ENCODE measurements around the gene SELENOI. TPM values are rescaled to one million over a fixed set of nuclear protein-coding genes. Genes with fewer than 3 reads are reported as not detected.
"Not testable (repeated sequence)": the region's sequence is repeated elsewhere in the genome, so short reads cannot be mapped to it uniquely, and the experiment has no call there.

Gene SELENOI
- total RNA-seq, 2 experiments from 2014 or later: 20.0 to 22.9 TPM

- no peaks in the 10 kb centered on the region for H3K36me3 Mint-ChIP-seq (ENCODE audit: low read depth)
- CTCF ChIA-PET: interaction anchor here (0.6 to 2.0 kb wide), 12 partner anchors 9 to 529 kb away, joined by 3 to 10 read pairs (median 4); no protein-coding TSS in a partner anchor
- no peak overlapping the region for H3K27ac Mint-ChIP-seq
These were observed 15.8 kb upstream of the SELENOI start for GRCh38 chr2:26330114-26330549.

DNA sequence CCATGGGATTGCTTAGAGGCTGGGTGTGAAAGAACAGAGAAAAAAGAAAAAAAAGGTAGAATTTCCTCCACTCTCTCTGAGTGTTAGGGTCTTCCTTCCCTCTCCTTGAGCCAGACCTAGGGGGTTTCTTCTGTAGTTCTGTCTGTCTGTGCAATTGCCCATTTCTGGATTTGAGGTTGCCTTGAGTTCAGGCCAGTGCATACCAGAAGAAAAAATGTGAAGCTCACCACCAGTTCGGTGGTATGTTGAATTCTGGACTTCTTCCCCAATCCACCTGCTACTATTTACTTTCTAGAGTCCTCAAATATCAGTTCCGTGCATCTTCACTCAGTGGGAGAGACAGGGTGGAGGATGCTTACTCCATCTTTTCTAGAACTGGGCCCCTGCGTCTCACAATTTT, 15.3 kb upstream of the SELENOI start:
- Mint-ChIP-seq H3K4me1 (ENCODE audit: low read depth) (peaks cover 7% of the 10 kb centered on the region), H3K27ac (no peak overlapping the region), H3K9me3 (no peaks in the 10 kb centered on the region), H3K27me3 (ENCODE audit: low read depth) (no peaks in the 10 kb centered on the region), H3K36me3 (ENCODE audit: low read depth) (no peaks in the 10 kb centered on the region), H3K4me3 (no peak overlapping the region)
- CTCF ChIA-PET: interaction anchor here (0.6 to 2.0 kb wide), 12 partner anchors 10 to 379 kb away, joined by 3 to 10 read pairs (median 4); no protein-coding TSS in a partner anchor
- DNase-seq: no peak
- intact Hi-C loops (cut with micrococcal nuclease): loop anchor here (1.0 kb wide), 5 partner anchors 86 to 379 kb away; partner anchors contain the start of genes HADHA and HADHB

More at GRCh38 chr2:26330114-26330549, 15.8 kb upstream of the SELENOI start:
- intact Hi-C loops (cut with micrococcal nuclease): loop anchor here (1.0 kb wide), 5 partner anchors 86 to 379 kb away; partner anchors contain the start of genes HADHA and HADHB
- DNase-seq: peak; percentile 95
- H3K4me3 Mint-ChIP-seq: no peak overlapping the region
- H3K27me3 Mint-ChIP-seq (ENCODE audit: low read depth): no peaks in the 10 kb centered on the region
- no peaks in the 10 kb centered on the region for H3K9me3 Mint-ChIP-seq
- H3K4me1 Mint-ChIP-seq (ENCODE audit: low read depth): peaks cover 7% of the 10 kb centered on the region

GRCh38 chr2:26331321-26331720, 14.6 kb upstream of the SELENOI start:
- DNase-seq; H3K27me3 Mint-ChIP-seq (ENCODE audit: low read depth); H3K36me3 Mint-ChIP-seq (ENCODE audit: low read depth); H3K4me1 Mint-ChIP-seq (ENCODE audit: low read depth); H3K27ac Mint-ChIP-seq; H3K9me3 Mint-ChIP-seq; intact Hi-C loops (cut with micrococcal nuclease); H3K4me3 Mint-ChIP-seq: not testable (repeated sequence)
- CTCF ChIA-PET: interaction anchor here (0.6 to 2.0 kb wide), 8 partner anchors 10 to 380 kb away, joined by 3 to 10 read pairs (median 4); no protein-coding TSS in a partner anchor

DNA sequence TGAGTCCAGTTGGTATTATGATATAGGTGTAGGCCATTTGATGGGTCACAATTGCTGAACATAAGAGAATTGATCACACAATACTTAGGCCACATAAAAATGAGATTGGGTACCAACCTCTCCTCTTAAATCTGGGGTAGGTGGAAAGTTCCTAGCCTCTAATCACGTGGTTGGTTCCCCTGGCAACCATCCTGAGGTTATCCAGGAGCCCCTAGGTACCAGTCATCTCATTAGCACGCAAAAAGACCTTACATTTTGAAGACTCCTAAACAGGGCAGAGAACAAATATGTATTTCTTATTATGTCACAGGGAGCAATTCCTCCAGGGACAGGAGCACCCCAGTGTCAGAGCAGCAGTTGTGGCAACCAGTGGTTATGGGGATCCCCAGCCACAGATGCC, 12.7 kb upstream of the SELENOI start:
- no peak overlapping the region for H3K27ac Mint-ChIP-seq

DNA sequence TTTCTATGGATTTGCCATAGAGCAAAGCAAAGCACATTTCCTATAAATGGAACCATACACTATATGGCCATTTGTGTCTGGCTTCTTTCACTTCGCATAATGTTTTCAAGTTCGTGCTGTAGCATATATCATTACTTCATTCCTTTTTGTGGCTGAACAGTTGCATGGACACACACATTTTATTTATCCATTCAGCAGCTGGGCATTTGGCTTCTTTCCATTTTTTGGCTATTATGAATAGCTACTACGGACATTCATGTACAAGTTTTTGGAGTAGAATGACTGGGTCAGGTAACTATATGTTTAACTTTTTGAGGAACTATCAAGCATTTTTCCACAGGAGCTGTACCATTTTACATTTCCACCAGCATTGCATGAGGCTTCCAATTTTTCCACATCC, 10.7 kb upstream of the SELENOI start:
- H3K4me3 Mint-ChIP-seq: no peak overlapping the region
- H3K4me1 Mint-ChIP-seq (ENCODE audit: low read depth): peaks cover 5% of the 10 kb centered on the region
- no peaks in the 10 kb centered on the region for H3K9me3 Mint-ChIP-seq
- CTCF ChIA-PET: interaction anchor here (0.7 kb wide), 1 partner anchor 346 kb away, joined by 4 read pairs; no protein-coding TSS in a partner anchor
- DNase-seq: no peak
- H3K27me3 Mint-ChIP-seq (ENCODE audit: low read depth): no peaks in the 10 kb centered on the region
- intact Hi-C loops (cut with micrococcal nuclease): no loop called here
- H3K27ac Mint-ChIP-seq: no peak overlapping the region
- H3K36me3 Mint-ChIP-seq (ENCODE audit: low read depth): no peaks in the 10 kb centered on the region

More for the DNA sequence above, 12.7 kb upstream of the SELENOI start:
- DNase-seq: no peak
- Mint-ChIP-seq H3K36me3 (ENCODE audit: low read depth) (no peaks in the 10 kb centered on the region), H3K4me3 (no peak overlapping the region), H3K27me3 (ENCODE audit: low read depth) (no peaks in the 10 kb centered on the region), H3K9me3 (no peaks in the 10 kb centered on the region), H3K4me1 (ENCODE audit: low read depth) (peaks cover 11% of the 10 kb centered on the region)
- CTCF ChIA-PET: interaction anchor here (1.1 kb wide), 1 partner anchor 12 kb away, joined by 4 read pairs; the partner anchor contains the start of genes ADGRF3 and SELENOI
- intact Hi-C loops (cut with micrococcal nuclease): loop anchor here (2.0 kb wide), 1 partner anchor 480 kb away; no protein-coding TSS in a partner anchor

DNA sequence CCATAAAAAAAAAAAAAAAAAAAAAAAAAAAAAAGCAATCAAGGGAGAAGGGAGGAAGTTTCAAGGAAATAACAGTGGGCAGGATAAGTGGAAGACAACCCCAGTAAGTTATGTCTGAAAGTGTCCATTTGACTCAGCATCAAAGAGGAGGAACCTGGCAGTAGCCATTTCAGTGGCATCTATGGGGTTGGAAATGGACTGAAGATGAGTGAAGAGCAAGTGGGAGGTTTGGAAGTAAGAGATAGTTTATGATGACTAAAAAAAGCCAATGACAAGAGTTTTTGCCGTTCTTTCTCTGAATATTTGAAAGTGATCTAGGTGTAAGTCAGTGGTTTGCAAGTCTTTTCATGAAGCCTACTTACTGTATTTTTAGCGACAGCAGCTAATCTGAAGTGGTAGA, 9.2 kb upstream of the SELENOI start:
- no peak overlapping the region for H3K27ac Mint-ChIP-seq
- intact Hi-C loops (cut with micrococcal nuclease): no loop called here

DNA sequence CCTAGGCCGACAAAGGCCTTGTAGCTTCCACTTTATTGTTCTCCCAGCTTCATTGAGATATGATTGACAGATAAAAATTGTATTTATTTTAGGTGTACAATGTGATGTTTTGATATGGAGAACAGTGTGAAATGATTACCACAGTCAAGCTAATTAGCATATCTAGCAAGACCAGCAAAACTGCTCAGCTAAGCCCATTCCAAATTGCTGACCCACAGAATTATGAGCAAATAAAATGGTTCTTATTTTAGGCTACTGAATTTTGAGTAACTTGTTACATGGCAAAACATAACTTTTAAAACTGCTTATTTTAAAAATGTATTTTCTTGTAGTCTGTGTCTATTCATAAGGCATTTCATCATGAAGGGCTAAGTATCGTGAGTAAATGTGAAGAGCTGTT, 8.6 kb upstream of the SELENOI start:
- H3K27ac Mint-ChIP-seq: no peak overlapping the region
- no peaks in the 10 kb centered on the region for H3K36me3 Mint-ChIP-seq (ENCODE audit: low read depth)
- CTCF ChIA-PET: no interaction called here
- DNase-seq: no peak
- peaks cover 6% of the 10 kb centered on the region for H3K4me1 Mint-ChIP-seq (ENCODE audit: low read depth)
- H3K27me3 Mint-ChIP-seq (ENCODE audit: low read depth): no peaks in the 10 kb centered on the region
- no peak overlapping the region for H3K4me3 Mint-ChIP-seq
- H3K9me3 Mint-ChIP-seq: no peaks in the 10 kb centered on the region
- intact Hi-C loops (cut with micrococcal nuclease): no loop called here

More for the DNA sequence above, 9.2 kb upstream of the SELENOI start:
- no peak for DNase-seq
- no peaks in the 10 kb centered on the region for H3K27me3 Mint-ChIP-seq (ENCODE audit: low read depth)
- no peaks in the 10 kb centered on the region for H3K9me3 Mint-ChIP-seq
- no peaks in the 10 kb centered on the region for H3K36me3 Mint-ChIP-seq (ENCODE audit: low read depth)
- H3K4me3 Mint-ChIP-seq: no peak overlapping the region
- CTCF ChIA-PET: no interaction called here
- H3K4me1 Mint-ChIP-seq (ENCODE audit: low read depth): peaks cover 6% of the 10 kb centered on the region

GRCh38 chr2:26340831-26341230, 5.1 kb upstream of the SELENOI start:
- Mint-ChIP-seq H3K4me1 (ENCODE audit: low read depth) (peaks cover 16% of the 10 kb centered on the region), H3K4me3 (no peak overlapping the region), H3K27ac (no peak overlapping the region), H3K27me3 (ENCODE audit: low read depth) (no peaks in the 10 kb centered on the region), H3K9me3 (no peaks in the 10 kb centered on the region), H3K36me3 (ENCODE audit: low read depth) (no peaks in the 10 kb centered on the region)
- DNase-seq: no peak
- CTCF ChIA-PET: no interaction called here
- intact Hi-C loops (cut with micrococcal nuclease): loop anchor here (10.0 kb wide), 1 partner anchor 714 kb away; the partner anchor contains the start of gene AGBL5

GRCh38 chr2:26344581-26345282, 1.2 kb upstream of the SELENOI start:
- H3K27ac Mint-ChIP-seq: peak overlapping the region; percentile 94
- intact Hi-C loops (cut with micrococcal nuclease): loop anchor here (1.0 to 10.0 kb wide), 3 partner anchors 52 to 710 kb away; partner anchors contain the start of gene AGBL5
- H3K9me3 Mint-ChIP-seq: no peaks in the 10 kb centered on the region
- DNase-seq: peak; percentile 30
- peaks cover 29% of the 10 kb centered on the region for H3K4me1 Mint-ChIP-seq (ENCODE audit: low read depth)
- peak overlapping the region; percentile 90 for H3K4me3 Mint-ChIP-seq
- H3K27me3 Mint-ChIP-seq (ENCODE audit: low read depth): no peaks in the 10 kb centered on the region
- H3K36me3 Mint-ChIP-seq (ENCODE audit: low read depth): peaks cover 18% of the 10 kb centered on the region
- CTCF ChIA-PET: interaction anchor here (1.1 to 1.9 kb wide), 2 partner anchors 11 to 101 kb away, joined by 4 read pairs; partner anchors contain the start of genes HADHA and HADHB

DNA sequence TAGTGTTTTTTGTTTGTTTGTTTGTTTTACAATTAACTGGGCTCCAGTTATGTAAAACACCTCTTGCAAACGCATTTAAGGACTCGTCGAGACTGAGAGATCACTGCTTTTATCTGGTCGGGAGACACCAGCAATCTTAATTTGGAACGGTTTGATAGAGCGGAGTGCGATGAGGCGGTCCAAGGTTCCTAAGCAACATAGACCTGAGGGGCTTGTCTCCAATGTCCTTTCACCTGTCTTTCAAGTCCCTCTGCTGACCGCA, 729 bp upstream of the SELENOI start:
- Mint-ChIP-seq H3K4me3 (peak overlapping the region; percentile 90), H3K4me1 (ENCODE audit: low read depth) (peaks cover 29% of the 10 kb centered on the region), H3K27me3 (ENCODE audit: low read depth) (no peaks in the 10 kb centered on the region), H3K9me3 (no peaks in the 10 kb centered on the region), H3K27ac (peak overlapping the region; percentile 94), H3K36me3 (ENCODE audit: low read depth) (peaks cover 18% of the 10 kb centered on the region)
- CTCF ChIA-PET: interaction anchor here (0.9 to 1.9 kb wide), 3 partner anchors 11 to 101 kb away, joined by 3 to 4 read pairs (median 4); partner anchors contain the start of genes HADHA and HADHB
- intact Hi-C loops (cut with micrococcal nuclease): loop anchor here (1.0 to 10.0 kb wide), 3 partner anchors 52 to 710 kb away; partner anchors contain the start of gene AGBL5
- no peak for DNase-seq

DNA sequence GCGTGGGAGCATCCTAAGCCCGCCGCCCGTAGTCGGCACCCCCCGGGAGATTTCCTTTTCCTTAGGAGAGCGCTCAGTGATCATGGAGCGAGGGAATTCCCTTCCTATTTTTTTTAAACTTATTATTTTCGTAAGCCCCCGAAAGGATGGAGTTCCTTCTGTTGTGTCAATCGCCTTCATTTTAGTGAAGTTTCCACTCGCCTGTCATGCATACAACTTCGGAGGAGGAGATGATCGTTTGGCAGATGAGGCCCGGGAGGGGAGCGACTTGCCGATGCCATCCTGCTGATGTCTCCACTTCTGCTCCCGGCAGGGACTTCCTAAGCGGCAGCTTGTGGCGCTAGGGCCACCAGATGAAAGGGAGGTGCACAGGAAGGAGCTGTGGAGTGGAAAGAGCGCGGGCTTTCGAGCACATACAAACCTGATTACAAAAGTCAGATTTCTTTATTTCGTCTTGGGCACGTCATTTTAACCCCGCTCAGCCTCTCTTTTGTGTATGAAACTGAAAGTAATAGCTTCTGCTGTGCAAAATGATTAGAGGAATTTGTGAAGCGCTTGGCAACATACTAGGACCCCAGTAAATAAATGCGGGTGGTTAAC, 611 bp downstream of the SELENOI start, which contains the start of gene ADGRF3:
ADGRF3 (minus strand) TSS at position 336 of the 600 bp plus-strand sequence. CDS start 555 bp downstream, outside the sequence.
- CTCF ChIA-PET: interaction anchor here (1.9 kb wide), 1 partner anchor 13 kb away, joined by 4 read pairs; no protein-coding TSS in a partner anchor
- H3K27ac Mint-ChIP-seq: peak within 1 kb of the TSS; percentile 94
- intact Hi-C loops (cut with micrococcal nuclease): loop anchor here (1.0 to 10.0 kb wide), 5 partner anchors 48 to 708 kb away; partner anchors contain the start of genes AGBL5, ASXL2, MAPRE3 and RAB10
- peaks cover 21% of the 10 kb centered on the region for H3K36me3 Mint-ChIP-seq (ENCODE audit: low read depth)
- H3K4me3 Mint-ChIP-seq: peak within 1 kb of the TSS; percentile 90
- H3K9me3 Mint-ChIP-seq: no peaks in the 10 kb centered on the region
- peak; percentile 83 for DNase-seq
- H3K27me3 Mint-ChIP-seq (ENCODE audit: low read depth): no peaks in the 10 kb centered on the region
- peaks cover 31% of the 10 kb centered on the region for H3K4me1 Mint-ChIP-seq (ENCODE audit: low read depth)

DNA sequence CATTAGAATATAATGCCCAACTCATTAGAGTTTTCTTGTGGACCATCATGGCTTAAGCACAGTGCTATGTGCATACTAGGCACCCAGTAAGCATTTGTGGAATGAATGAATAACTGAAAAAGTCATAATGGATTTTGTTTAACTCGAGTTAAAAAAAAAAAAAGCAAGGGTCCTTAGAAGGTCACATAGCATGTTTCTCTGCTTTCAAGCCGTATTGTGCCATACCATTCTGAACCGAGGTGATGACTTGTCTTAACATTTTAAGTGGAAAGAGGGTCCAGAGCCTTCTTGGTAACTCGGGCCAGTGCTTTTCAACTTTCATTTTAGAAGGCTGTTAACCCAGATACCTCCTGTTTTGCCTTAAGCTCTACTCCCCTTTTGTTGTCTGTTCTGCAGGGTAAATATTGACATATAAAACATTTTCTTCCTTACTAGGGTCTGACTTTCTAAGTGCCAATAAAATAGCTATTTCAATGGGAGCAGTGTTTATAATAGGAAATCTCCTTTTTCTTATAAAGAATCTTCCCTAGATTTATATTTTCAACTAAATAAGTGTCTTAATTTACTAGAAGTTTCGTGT, 1.4 kb downstream of the SELENOI start:
- peaks cover 37% of the 10 kb centered on the region for H3K4me1 Mint-ChIP-seq (ENCODE audit: low read depth)
- peaks cover 21% of the 10 kb centered on the region for H3K36me3 Mint-ChIP-seq (ENCODE audit: low read depth)
- CTCF ChIA-PET: no interaction called here
- H3K27ac Mint-ChIP-seq: peak overlapping the region; percentile 94
- intact Hi-C loops (cut with micrococcal nuclease): loop anchor here (2.0 to 10.0 kb wide), 4 partner anchors 49 to 707 kb away; partner anchors contain the start of genes AGBL5, ASXL2 and MAPRE3
- H3K4me3 Mint-ChIP-seq: peak overlapping the region; percentile 90
- DNase-seq: no peak
- no peaks in the 10 kb centered on the region for H3K9me3 Mint-ChIP-seq
- no peaks in the 10 kb centered on the region for H3K27me3 Mint-ChIP-seq (ENCODE audit: low read depth)
